Prostate gland (tissue), 2 donors: ENCODE results near the gene FAM217A. TPM values are rescaled to one million over a fixed set of nuclear protein-coding genes. Genes with fewer than 3 reads are reported as not detected.

ENCODE experiments used
- DNase-seq: peaks from one replicate; pipeline ENCODE4 v3.0.0-alpha.2; 2019; ENCODE audit warnings: low spot score
- H3K27ac ChIP-seq, 2 donors: fragments of 200-600 bp; sonication (generic); 2 replicates each; pipeline ENCODE4 v1.5.1; 2017 to 2019
- H3K27me3 ChIP-seq: fragments of 200-600 bp; sonication (generic); replicated peaks from 2 replicates; pipeline ENCODE4 v1.5.1; 2019; ENCODE audit not compliant: insufficient read depth
- H3K36me3 ChIP-seq, 2 donors: fragments of 200-600 bp; sonication (generic); 1 replicate in 1 of 2; 2 replicates in 1 of 2; pipeline versions ENCODE4 v1.5.1 to v1.8.1; 2017 to 2019
- H3K4me1 ChIP-seq: fragments of 200-600 bp; sonication (generic); replicated peaks from 2 replicates; pipeline ENCODE4 v1.5.1; 2019
- H3K4me3 ChIP-seq, 2 donors: fragments of 200-600 bp; sonication (generic); 2 replicates each; pipeline ENCODE4 v1.5.1; 2017 to 2019
- H3K9me3 ChIP-seq: fragments of 200-600 bp; sonication (generic); 2 replicates; pipeline ENCODE4 v1.5.1; 2017
- POLR2A ChIP-seq: fragments of 450-650 bp; IDR thresholded peaks from one replicate; pipeline ENCODE4 v1.6.1; 2016; ENCODE audit warnings: antibody characterized with exemption, mild to moderate bottlenecking
- POLR2AphosphoS5 ChIP-seq: sonication (generic); formaldehyde crosslinking; IDR thresholded peaks from one replicate; pipeline ENCODE4 v1.6.1; 2017; ENCODE audit warnings: antibody characterized with exemption
- WGBS: methylation state at CpG from one replicate; pipeline ENCODE4 v1.1.5; 2018; 5-methylcytosine and 5-hydroxymethylcytosine counted together
- intact Hi-C: fragments of 100-400 bp; cut with DNase I; formaldehyde crosslinking; loops from one replicate; pipeline ENCODE4 v1.14.2; 2022
- total RNA-seq, 2 donors: library from RNA; depleted of rRNA; stranded (reverse); fragments of >200 nt; gene quantifications; one replicate each; pipeline ENCODE4 v1.1.0, GENCODE V29; 2016
- TF ChIP-seq, protein P1 (sequence below), 4 experiments: fragments of 200-600 bp in 2 of 4; fragments of 450-650 bp in 2 of 4; sonication (generic) in 2 of 4; IDR thresholded peaks; 1 replicate in 3 of 4; 2 replicates in 1 of 4; pipeline ENCODE4 v1.5.1; 2016 to 2019; ENCODE audit warnings: antibody characterized with exemption in 4 of 4, mild to moderate bottlenecking in 2 of 4, moderate library complexity in 2 of 4

FAM217A gene, protein sequence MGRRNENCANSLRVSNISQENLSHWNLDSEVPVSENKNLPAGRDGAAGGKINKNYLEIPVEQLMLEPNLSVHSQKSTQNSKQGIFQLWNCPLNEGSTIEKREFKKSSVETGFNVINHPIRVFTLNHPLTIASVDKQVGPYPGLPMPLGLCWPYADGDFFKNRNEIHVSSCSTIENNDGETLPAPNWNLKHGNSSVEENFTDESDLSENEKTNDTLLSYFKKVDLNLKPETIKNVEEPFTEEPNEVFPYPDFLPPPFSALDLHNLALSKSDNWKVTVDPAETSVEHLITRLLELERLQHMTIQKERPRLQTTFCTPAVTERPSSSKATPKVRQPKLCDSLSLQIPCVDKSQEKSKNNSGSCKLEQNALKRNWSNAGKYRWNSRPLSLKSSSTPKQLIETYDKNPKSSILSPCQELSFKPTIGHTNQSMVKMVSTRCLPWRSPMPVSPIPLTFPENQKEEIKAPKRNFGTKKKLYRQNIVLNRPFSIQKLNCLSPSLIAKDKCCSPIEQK
- total RNA-seq = 1 to 10 TPM in 1 of 2 donors, not detected in 1; 1.7 TPM

DNA sequence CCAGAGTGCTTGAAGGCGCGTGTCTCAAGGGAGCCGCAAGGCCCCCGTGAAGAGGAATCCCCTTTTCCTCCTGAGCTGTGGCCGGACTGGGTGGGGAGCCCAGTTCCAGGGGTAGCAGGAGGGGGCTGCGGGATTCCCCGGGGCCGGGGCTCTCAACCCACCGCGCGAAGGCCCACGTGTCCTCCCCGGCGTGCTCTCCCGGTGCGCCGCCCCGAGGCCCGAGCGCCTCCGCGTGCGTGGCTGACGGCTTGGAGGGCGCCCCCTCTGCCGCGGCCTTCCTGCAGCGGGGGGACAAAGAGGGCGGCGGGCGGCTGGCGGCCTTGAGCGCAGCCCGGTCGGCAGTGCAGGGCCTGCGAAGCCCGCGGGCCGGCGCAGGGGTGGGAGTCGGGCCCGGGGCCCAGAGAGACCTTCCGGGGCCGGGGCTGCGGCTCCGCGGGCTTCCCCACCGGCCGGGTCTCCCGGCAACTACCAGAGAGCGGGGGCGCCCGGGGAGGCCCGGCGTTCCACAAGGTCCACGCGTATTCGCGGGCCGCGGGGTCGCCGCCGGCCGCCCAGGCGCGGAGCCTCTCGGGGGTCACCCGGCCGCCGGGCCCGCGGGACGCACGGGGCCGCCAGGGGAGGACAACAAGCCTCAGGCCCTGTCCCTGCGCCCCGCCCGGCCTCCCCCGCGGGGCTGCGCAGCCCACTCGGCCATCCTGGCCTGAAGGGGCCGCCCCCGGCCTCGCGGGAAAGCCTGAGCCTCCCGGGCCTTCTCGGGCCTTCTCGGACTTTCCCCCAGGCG is at the start of gene FAM217A:
Gene FAM217A (minus strand): TSS at position 447 of the 781 bp plus-strand sequence. CDS start 1,723 bp downstream, outside the sequence.
- no peak for DNase-seq
- Histone ChIP-seq H3K27me3 (no peaks in the 10 kb centered on the region), H3K4me1 (no peaks in the 10 kb centered on the region), H3K4me3 (no peak within 1 kb of the TSS), H3K9me3 (no peaks in the 10 kb centered on the region), H3K36me3 (no peaks in the 10 kb centered on the region), H3K27ac (no peak within 1 kb of the TSS)
- 49% methylated on average over 58 of the region's 91 CpGs for WGBS
- TF ChIP-seq, protein P1, sequence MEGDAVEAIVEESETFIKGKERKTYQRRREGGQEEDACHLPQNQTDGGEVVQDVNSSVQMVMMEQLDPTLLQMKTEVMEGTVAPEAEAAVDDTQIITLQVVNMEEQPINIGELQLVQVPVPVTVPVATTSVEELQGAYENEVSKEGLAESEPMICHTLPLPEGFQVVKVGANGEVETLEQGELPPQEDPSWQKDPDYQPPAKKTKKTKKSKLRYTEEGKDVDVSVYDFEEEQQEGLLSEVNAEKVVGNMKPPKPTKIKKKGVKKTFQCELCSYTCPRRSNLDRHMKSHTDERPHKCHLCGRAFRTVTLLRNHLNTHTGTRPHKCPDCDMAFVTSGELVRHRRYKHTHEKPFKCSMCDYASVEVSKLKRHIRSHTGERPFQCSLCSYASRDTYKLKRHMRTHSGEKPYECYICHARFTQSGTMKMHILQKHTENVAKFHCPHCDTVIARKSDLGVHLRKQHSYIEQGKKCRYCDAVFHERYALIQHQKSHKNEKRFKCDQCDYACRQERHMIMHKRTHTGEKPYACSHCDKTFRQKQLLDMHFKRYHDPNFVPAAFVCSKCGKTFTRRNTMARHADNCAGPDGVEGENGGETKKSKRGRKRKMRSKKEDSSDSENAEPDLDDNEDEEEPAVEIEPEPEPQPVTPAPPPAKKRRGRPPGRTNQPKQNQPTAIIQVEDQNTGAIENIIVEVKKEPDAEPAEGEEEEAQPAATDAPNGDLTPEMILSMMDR (IDR thresholded peaks at IDR 0.05) = no peak
- no peak for TF ChIP-seq POLR2AphosphoS5
- TF ChIP-seq POLR2A = no peak
- intact Hi-C loops = no loop called here

DNA sequence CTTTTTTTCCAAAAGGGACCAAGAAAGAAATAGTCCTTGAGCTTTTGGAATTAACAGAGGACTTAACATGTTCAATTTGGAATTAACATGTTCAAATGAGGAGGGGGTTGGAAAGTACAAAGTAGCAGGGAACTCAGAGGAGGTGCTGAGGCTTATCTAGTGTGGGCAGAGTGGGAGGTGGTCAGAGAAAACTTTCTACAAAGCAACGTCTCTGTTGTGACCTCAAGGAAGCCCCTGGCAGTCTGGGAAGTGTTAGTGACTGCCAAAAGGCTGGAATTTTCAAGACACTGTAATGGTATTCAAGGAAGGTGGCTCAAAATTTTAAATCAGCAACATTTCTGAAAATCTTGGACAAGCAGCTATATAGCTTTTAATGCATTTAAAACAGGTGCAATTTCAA is 49.1 kb upstream of the FAM217A start:
- 42% methylated on average over 1 of the region's 1 CpG for WGBS
- no peak for DNase-seq
- TF ChIP-seq, protein P1 (IDR thresholded peaks at IDR 0.05) = no peak
- TF ChIP-seq POLR2A = no peak
- TF ChIP-seq POLR2AphosphoS5 = no peak
- no peaks in the 10 kb centered on the region for H3K27me3 ChIP-seq
- H3K4me3 ChIP-seq = no peak overlapping the region
- H3K36me3 ChIP-seq = peaks cover 0 to 4% of the 10 kb centered on the region in 2 donors
- H3K9me3 ChIP-seq = no peaks in the 10 kb centered on the region
- intact Hi-C loops = no loop called here
- no peaks in the 10 kb centered on the region for H3K4me1 ChIP-seq
- no peak overlapping the region for H3K27ac ChIP-seq

DNA sequence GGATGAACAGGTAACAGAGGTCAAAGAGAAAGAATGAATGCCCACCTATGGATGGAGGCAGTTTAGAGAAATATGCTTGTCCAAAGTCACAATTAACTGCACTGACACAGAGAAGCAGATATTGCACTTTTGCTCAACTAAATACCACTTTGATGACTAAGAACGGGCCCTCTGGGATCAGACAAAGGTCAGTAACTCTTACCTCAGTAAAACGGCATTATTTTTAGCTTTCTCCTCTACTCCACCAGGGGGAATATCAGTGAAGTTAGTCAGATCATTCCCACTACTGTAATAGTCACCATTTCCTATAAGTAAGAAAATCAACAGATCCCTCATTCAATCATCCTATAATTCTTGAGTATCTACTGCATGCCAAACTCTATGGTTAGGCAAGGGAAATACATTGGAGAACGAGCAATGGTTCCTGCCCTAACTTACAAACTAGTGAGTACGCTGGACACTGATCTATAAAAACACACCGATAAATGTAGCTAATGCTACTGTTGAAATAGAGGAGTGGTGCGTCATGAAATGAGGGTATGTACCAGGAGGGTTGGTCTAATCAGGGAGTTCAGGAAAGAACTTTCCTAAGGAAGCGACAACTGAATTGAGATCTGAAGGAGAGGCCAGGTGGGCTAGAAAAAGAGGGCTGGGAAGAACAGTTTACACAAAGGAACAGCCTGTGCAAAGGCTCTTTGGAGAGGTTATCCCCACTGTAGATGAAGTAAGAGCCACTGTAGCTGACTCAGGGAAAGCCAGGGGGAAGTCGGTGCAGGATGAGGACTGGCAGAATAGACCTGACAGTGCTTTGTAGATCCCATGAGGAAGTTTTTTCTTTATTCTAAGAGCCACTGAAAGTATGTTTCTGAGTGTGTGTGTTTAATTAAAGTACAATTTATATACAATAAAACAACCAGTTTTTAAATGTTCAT is 47.3 kb upstream of the FAM217A start:
- Histone ChIP-seq H3K27me3 (no peaks in the 10 kb centered on the region), H3K9me3 (no peaks in the 10 kb centered on the region), H3K4me3 (no peak overlapping the region), H3K4me1 (no peaks in the 10 kb centered on the region), H3K27ac (no peak overlapping the region), H3K36me3 (peaks cover 0 to 4% of the 10 kb centered on the region in 2 donors)
- TF ChIP-seq POLR2AphosphoS5 = no peak
- TF ChIP-seq, protein P1 (IDR thresholded peaks at IDR 0.05) = no peak
- TF ChIP-seq POLR2A = no peak
- 74% methylated on average over 7 of the region's 8 CpGs for WGBS
- no peak for DNase-seq
- intact Hi-C loops = no loop called here

DNA sequence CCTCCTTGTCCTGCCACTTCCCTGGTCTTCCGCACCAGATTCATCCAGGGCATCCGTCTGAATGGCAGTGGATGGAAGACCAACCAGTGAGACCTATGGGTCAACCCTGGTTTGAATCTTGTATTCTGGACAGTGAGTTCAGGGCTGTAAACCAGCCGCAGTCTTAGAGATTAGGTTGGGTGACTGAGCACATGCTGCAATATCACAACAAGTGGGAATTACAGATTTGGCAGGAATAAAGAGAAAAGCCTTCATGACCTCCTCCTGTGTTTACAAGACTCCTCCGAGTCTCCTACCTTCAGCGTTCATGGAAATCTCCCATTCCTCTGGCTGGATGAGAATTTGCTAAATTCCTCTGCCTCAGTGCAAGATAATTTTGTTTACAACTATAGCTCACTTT is 46.6 kb upstream of the FAM217A start:
- no peaks in the 10 kb centered on the region for H3K4me1 ChIP-seq
- intact Hi-C loops = no loop called here
- no peak overlapping the region for H3K27ac ChIP-seq
- DNase-seq = no peak
- no peaks in the 10 kb centered on the region for H3K9me3 ChIP-seq
- TF ChIP-seq POLR2A (no peak), POLR2AphosphoS5 (no peak)
- TF ChIP-seq, protein P1 (IDR thresholded peaks at IDR 0.05) = no peak
- H3K27me3 ChIP-seq = no peaks in the 10 kb centered on the region
- 87% methylated on average over 5 of the region's 5 CpGs for WGBS
- peaks cover 0 to 4% of the 10 kb centered on the region in 2 donors for H3K36me3 ChIP-seq
- H3K4me3 ChIP-seq = no peak overlapping the region
